Activated CD4-positive, alpha-beta T cell treated with anti-CD3 and anti-CD28 coated beads for 48 hours (primary cell): ENCODE data around the gene PRKD1.
"Not testable (repeated sequence)": the region's sequence is repeated elsewhere in the genome, so short reads cannot be mapped to it uniquely, and the experiment has no call there.

Source experiments
- DNase-seq: peaks from one replicate; pipeline ENCODE4 v3.0.0-alpha.2; 2020

Gene PRKD1

DNA sequence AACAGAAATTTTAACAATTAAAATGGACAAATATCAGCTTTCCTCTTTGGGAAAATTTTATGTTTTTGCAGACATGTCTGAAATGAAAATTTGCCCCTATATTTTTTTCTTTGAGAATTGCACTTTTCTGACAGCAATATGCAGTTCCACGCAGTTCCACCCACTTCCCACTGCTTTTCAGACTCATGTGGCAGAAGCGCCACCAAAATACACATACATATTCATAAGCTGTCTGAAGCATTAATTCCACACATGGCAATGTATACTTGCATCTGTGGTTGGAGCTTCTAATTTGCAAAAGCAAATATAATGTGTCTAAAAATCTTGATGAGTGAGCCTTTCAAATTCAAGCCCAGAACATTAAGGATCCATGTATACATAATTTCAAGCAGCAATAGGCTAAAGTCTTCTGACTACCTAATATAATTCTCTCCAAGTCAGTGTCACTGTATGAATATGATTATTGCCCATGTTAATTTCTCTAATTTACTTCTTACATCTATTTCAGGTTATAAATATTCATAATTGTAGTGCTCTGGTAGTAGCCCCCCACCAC, 129.5 kb downstream of the PRKD1 start:
- no peak for DNase-seq

DNA sequence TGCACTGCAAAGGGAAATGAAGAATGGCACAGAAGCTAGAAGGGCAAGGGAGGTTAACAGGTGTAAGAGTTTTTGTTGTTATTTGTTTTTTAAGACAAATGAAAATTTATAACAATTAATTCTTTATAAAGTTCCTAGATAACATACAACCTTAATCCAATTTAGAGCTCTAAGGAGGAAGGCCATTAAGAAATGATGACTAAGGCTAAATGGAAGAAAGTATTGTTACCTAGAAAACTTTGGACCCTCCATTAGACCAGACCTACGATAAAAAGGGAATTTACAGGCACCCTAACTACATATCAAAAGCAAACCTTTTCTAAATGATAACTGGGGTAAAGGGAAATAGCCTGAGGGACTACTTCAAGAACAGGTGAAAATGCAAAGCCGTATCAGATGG, 130.8 kb downstream of the PRKD1 start:
- DNase-seq, result no peak

DNA sequence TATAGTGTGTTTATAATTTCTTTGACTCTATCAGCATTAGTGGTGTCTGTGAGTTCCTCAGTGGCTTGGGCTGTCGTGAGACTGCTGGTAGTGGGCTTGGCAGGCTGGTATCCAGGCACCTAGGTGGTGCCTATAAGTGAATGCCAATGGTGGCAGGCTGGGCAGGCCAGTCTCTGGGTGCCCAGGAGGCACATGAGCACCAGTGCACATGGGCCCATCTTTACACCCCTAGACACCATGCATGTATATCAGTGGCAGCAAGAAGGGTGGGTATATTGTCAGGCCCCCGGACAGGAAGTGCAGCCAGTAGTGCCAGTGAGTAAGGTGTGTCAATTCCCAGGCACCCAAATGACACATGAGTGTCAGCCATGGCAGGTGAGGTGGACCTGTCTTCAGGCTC, 138.2 kb downstream of the PRKD1 start:
- DNase-seq, result no peak

DNA sequence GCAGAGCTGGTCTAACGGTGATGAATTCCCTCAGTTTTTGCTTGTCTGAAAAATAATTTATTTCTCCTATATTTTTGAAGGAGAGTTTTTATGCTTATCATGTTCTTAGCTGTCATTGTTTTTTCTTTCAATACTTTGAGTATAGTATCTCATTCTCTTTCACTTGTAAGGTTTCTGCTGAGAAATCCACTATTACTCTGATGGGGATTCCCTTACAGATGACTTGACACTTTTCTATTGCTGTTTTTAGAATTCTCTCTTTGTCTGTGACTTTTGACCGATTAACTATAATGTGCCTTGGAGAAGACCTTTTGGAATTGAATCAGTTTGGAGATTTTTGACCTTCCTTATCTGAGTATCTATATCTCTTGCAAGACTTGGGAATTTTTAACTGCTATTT, 139.6 kb downstream of the PRKD1 start:
- no peak for DNase-seq

DNA sequence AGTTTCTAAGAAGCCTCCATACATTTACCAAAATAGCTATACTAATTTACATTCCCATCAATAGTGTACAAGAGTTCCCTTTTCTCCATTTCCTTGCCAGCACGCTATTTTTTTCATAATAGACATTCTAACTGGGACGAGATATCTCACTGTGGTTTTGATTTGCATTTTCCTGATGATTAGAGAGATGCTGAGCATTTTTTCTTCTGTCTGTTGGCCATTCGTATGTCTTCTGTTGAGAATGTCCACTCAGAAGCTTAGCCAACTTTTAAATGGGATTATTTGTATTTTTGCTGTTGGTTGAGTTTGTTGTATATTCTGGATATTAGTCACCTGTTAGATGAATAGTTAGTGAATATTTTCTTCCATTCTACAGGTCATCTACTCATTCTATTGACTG, 144.1 kb downstream of the PRKD1 start:
- no peak for DNase-seq

DNA sequence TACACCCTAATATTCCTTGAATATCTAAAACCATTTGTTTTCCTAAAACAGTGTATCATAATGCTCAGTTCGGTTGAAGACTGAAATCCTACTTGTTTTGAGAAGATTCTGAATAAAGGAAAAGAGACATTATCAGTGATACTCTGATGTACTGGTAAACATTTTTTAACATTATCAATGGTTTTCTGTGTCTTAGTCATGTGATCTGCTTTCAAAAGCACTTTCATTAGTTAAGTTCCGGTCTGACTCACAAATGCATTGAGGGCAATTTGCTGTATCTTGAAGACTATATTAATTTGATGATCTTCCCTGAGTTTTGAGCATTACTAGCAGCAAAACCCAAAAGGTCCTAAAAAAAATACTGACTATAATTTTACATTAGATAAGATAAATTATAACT, 145.6 kb downstream of the PRKD1 start:
- DNase-seq, result no peak

DNA sequence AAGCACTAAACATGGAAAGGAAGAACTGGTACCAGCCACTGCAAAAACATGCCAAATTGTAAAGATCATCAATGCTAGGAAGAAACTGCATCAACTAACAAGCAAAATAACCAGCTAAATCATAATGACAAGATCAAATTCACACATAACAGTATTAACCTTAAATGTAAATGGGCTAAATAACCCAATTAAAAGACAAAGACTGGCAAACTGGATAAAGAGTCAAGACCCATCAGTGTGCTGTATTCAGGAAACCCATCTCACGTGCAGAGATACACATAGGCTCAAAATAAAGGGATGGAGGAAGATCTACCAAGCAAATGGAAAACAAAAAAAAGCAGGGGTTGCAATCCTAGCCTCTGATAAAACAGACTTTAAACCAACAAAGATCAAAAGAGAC, 150.5 kb downstream of the PRKD1 start:
- DNase-seq, result not testable (repeated sequence)

DNA sequence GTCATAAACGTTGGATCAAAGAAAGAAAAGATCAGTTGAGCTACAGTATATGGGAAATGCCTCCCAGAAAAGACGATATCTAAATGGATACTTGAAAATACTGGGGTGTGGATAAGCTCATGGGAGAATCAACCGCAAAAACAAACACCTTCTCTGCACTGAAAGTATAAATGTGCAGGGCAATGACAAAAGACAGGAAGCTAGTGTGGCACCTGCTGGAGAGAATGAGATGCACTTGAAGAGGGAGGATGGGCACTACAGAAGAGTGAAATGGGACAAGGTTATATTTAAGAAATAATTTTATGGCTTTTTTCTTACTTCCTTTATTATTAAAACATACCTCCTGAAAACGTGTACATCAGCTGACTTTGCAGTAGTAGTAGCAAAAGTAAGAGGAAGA, 153.7 kb downstream of the PRKD1 start:
- DNase-seq, result no peak

DNA sequence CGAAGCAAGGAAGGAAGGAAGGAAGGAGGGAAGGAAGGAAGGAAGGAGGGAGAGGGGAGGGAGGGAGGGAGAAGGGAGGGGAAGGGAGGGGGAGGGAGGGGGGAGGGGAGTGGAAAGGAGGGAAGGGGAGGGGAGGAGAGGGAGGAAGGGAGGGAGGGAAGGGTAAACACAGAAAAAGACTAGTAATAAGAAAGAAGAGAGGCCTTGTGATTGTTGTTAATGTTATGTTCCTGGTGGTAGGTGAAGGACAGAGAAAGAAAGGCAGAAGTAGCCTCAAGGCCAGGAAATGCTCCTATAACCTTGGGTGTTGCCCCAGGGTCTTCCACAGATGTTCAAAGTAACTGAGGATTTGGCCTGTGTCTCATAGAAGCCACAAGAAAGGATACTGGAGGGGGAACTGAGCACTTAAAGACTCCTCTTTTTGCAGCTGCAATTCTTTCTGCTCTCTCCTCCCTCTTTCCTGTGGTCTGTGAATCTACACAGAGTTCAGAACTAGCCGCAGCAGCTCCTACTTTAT, 164.2 kb downstream of the PRKD1 start:
- DNase-seq, result no peak

DNA sequence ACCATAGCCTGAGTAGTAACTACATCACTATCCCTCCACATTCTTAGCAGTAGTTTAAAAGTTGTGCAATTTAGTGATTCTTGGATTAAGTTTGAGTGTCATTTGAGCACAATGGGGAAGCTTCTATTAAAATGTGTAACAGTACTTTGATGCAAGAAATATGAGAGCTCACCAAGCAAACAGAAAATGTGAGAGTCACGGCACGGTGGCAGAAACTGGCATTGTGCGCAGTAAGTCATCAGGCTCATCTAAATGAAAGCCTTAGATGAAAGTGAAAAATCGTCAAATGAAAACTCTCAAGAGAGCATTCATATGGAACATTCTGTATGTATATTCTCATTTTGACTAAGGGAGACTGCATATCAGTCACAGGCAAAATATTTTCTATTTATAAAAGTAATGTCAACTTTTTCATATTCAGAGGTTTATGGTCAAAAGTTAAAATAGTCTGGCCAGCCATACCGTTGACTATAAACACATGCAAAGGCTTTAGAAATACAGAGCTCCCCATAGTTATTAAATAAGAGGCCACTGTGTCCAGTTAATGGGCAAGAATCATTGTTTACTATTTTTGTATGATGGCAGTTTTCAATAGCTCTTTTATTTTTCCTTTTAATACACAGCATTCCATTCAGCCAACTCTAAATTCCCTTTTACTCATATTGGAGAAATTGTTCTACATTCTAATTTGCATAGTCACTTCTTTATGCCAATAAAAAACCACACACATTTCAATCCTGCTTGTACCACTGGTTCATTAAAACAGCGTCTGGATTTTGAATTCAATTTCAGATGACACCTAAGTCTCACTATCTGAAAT, 167.9 kb downstream of the PRKD1 start:
- DNase-seq, result no peak

DNA sequence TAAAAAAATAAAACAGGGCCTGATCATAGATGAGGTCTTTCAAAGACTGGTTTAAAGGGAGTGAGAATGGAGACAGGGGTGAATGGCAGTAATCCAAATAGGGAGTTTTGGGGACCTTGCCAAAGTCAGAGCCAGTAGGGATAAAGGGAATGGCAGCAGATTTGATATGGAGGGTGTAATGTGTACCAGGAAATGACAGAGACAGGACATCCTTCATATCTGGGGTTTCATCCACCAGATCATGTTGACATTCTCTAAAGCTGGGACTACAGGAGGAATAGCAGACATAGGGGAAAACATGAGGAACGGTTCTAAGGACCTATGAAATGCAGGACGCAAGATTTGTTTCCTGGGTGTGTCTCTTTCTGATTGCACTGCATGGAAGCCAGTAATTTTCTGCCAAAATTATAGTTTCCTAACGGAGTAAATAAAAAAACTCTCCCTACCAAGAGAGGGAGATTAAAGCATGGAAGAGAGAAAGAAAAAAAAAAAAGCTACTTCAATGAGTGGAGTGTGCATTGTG, 169.9 kb downstream of the PRKD1 start:
- DNase-seq, result no peak

DNA sequence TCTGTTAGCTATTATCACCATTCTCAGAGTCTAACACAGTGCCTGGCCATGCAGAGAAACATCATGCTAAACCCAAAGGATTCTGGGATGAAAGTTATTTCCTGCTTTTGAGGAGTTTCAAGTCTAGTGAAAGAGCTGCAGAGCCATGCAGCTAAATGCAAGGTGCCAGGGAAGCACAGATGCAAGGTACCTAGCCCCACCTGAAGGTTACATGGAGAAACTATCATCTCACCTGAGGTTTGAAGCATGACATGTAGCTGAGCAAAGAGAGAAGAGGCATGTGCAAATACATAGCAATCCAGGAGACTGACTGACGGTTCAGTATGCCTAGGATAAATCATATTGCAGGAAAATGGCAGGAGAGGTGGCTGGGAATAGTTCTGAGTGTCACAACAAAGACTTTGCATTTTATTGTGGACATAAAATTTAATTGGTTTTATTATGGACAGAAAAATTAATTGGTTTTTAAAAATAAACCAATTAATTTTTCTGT, 170.4 kb downstream of the PRKD1 start:
- DNase-seq, result no peak

DNA sequence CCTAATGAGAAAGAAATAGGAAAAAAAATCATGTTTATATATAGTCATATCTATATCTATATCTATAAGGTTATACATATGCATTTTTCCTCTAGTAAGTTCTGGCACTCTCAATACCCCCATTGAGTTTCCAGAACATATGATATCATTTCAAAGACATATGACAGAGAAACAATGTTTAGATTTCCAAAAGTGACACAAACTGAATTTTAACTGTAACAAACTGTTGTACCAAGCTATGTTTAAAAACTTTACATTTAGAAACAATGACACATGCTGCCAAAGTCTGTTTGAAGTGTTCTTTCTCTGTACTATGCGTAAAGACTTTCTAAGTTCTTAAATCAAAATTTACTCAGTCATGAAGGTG, 171.6 kb downstream of the PRKD1 start:
- DNase-seq, result no peak

DNA sequence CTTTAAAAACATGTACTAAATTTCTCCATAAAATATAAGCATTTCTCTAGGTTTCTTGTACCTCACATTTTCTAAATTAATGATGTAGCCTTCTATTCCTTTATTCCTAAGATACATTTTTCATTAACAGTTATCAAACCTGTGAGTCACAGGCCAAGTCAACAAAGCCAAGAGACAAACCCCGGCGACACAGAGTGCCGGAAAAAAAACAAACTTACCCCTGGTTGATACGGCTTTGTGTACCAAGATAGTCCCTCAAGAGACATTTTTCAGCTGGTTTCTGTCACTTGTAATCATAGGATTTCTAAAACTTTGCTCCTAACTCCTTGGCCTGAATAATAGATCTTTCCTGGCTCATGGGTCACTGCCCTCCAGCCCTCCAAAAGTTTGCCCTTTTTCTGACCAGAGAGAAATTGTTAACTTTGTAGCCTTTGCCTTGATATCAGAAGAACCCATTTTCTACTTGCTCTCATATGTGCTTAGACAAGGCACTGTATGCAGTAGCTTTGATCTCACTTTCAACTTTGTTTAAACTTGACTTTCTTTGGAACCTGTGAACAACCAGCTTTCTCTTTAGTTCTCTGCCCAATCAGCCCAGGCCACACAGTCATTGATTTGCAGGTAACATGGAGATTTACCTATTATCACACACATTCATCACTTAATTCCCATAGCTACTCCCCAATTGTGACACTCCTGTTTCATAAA, 172.2 kb downstream of the PRKD1 start:
- no peak for DNase-seq

DNA sequence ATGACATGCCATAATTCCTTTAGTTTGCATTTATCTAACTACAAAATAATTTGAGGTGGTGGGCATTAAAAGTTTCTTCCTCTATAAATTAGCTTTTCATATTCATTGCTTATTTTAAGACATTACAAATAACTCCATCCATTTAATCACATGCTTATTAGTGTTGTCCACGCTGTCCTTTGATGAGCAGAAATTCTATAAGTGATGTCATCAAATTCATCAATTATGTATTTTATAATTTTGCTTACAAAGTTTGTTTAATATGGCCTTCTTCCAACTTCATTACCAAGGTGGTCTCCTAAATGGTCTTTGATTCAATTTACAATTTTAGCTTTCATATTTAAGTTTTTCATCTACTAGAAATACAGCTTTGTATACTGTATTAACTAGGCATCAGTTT, 173.5 kb downstream of the PRKD1 start:
- DNase-seq, result no peak

DNA sequence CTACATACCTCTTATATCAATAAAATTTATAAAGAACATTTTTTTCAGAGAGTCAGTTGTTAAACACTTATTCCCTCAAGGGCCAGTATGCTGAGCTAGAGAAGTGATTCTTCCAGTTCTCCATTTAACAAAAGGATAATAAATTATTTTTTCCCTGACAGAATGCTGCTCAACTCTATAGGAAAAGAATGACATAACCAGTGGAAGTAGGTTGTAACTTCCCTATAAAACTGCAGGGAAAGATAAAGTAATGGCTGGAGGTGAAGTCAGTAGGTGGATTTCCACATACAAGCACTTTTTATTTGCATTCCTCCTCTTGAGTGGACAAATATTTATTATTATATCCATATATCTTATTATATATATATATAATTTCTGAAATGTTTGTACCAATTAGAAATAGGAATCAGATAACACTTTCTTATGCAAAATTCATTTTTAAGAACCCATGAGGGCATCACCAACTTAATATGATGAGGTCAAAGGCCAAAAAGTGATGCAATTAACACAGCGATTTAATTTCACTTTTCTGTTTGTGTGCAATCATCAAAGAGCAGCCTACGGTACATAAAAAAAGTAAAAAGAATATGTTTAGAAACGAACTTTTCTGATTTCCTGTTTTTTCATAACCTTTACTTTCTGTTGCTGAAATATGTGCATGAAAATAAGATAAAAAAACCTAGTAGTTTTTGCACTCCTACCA, 175.3 kb downstream of the PRKD1 start:
- no peak for DNase-seq

DNA sequence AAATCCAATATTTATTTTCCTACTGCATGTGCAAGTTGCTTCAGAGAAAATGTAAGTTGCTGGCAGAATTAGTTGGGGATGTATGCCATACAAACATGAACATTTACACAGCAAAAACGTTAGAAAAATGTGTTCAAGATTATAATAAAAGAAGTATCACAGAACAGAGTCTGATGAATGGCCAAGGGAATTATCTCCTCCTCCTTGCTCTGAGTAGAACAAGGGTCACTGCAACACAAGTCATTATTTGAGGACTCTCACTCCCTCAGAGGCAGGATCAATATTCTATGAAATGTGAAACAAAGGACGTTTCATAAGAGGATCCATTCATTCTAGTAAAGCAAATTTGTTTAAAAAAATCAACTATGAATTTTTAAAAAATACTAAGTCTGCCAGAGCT, 177.8 kb downstream of the PRKD1 start:
- DNase-seq, result no peak

DNA sequence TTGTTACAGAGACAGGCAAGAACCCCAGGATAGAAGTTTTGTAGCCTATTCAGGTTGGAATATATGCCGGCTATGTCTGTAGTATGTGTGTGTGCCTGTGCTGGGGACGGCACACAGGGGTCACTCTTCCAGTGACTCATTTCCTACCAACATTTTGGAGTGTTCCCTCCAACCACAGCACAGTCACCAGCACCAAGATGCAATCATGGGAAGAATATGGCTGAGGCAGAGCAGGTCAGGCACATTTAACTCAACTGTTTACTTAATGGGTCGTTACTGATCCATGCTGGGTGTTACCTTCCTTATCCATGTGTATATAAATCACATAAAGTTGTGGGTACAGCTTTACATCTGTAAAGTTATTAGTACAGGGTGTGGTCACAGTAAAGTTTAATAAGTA, 178.3 kb downstream of the PRKD1 start:
- DNase-seq, result no peak

DNA sequence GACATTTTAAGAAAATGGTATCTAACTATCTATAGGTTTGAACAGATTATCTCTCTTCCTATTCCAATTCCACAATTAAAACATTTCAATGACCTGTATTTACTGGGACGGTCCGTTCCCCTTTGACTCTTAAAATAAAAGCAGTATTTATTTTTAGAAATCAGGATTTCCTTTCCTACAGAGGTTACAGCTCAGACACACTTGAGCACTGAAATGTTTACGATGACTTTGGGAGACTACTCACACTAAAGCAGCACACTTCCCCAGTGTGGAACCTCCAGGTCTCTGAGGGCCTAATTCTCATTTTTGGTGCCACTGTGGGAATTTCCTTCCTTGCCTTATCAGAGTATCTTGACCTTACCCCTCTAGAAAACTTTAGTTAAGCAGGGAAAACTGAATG, 181.8 kb downstream of the PRKD1 start:
- no peak for DNase-seq

DNA sequence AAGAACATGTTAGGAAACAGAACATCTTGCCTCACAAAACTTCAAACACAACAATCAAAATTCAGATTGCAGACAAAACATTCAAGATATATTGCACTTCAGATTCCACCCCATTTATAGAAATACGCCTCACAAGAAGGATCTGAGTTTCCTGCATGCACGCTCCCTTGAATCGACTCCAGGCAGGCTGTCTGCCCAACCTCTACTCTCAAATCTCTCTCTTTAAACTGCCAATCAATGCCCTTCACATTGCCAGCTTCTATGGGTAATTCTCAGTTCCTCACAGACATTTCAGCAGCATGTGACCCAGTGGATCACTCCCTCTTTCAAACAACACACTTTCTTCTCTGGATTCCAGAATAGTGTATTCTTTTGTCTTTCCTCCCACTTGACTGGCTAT, 184.1 kb downstream of the PRKD1 start:
- DNase-seq, result no peak

DNA sequence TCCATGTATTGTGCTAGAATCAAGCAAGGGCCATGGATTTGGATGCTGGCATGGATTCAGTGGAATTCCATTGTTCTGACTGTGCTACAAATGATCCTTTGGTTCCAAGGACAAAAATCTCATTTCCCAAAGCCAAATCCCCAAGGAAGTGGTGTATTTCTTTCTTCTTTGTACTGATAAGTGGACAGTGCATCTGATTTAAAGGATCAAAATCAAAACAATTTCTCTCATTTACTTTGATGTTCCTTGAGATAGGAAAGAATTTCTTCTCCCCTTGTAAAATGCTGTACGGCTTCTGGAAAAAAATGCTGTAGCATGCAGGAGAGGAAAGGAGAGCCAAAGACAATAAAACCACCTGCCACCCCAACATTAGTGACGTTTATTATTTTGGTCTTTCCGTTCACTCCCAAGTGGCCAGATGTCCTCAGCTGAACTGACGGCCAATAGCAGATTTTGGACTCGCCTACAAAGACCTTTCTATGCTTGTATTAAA, 185.7 kb downstream of the PRKD1 start:
- DNase-seq, result no peak

DNA sequence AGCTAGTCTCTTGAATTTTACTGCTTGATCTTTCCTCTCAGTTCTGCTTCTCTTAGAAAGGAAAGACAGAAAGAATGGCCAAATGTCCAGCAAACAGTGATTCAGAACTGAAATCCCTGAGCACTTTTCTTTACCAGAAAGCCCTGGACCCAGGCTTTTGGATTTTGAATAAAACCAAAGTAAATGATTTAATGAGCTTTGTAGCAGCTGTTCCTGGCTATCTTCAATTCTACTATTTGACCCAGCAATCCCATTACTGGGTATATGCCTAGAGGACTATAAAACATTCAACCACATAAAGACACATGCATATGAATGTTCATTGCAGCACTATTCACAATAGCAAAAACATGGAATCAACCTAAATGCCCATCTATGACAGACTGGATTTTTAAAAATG, 187.2 kb downstream of the PRKD1 start:
- DNase-seq, result no peak

DNA sequence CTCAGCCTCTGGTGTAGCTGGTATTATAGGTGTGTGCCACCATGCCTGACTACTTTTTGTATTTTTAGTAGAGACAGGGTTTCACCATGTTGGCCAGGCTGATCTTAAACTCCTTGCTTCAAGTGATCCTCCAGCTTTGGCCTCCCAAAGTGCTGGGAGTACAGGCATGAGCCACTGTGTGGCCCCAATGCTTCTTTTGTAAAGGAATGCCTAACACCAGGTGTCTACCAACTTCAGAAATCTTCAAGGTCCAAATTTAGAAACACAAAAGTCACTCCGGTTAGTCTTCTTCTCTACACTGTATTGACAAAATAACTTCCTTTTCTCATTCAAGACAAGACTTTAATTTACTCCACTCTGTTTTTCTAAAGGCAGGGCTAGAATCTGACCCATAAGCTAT, 188.7 kb downstream of the PRKD1 start:
- DNase-seq, result no peak
